Measurements from ENCODE around the gene LILRB4.
"Not testable (repeated sequence)": the region's sequence is repeated elsewhere in the genome, so short reads cannot be mapped to it uniquely, and the experiment has no call there.

Gene LILRB4

GRCh38 chr19:54694648-54695047, 31.9 kb downstream of the LILRB4 start:
- H3K36me3 ChIP-seq (ENCODE audit: insufficient read depth, low read length) = no peaks in the 10 kb centered on the region
- H3K9ac ChIP-seq (ENCODE audit: low read depth, low read length) = no peak overlapping the region
- H3K9me3 ChIP-seq (ENCODE audit: control insufficient read depth, insufficient read depth, low read length) = no peaks in the 10 kb centered on the region
- H3K4me1 ChIP-seq (ENCODE audit: insufficient read depth, low read length) = no peaks in the 10 kb centered on the region

GRCh38 chr19:54696117-54696548, 33.3 kb downstream of the LILRB4 start:
- Histone ChIP-seq H3K9me3 (ENCODE audit: control insufficient read depth, insufficient read depth, low read length) (no peaks in the 10 kb centered on the region), H3K4me1 (ENCODE audit: insufficient read depth, low read length) (no peaks in the 10 kb centered on the region), H3K9ac (ENCODE audit: low read depth, low read length) (no peak overlapping the region), H3K36me3 (ENCODE audit: insufficient read depth, low read length) (no peaks in the 10 kb centered on the region)

GRCh38 chr19:54696766-54697165, 34.0 kb downstream of the LILRB4 start:
- Histone ChIP-seq H3K9me3 (ENCODE audit: control insufficient read depth, insufficient read depth, low read length) (no peaks in the 10 kb centered on the region), H3K36me3 (ENCODE audit: insufficient read depth, low read length) (no peaks in the 10 kb centered on the region), H3K9ac (ENCODE audit: low read depth, low read length) (no peak overlapping the region), H3K4me1 (ENCODE audit: insufficient read depth, low read length) (no peaks in the 10 kb centered on the region)

- not testable (repeated sequence) for H3K9me3 ChIP-seq (ENCODE audit: control insufficient read depth, insufficient read depth, low read length); H3K36me3 ChIP-seq (ENCODE audit: insufficient read depth, low read length); H3K4me1 ChIP-seq (ENCODE audit: insufficient read depth, low read length); H3K9ac ChIP-seq (ENCODE audit: low read depth, low read length)
Observed at GRCh38 chr19:54697716-54698115, 34.9 kb downstream of the LILRB4 start.

- no peaks in the 10 kb centered on the region for H3K36me3 ChIP-seq (ENCODE audit: insufficient read depth, low read length)
- peaks cover 8% of the 10 kb centered on the region; the same call in 1 of the 2 replicates for H3K9me3 ChIP-seq (ENCODE audit: control insufficient read depth, insufficient read depth, low read length)
- H3K9ac ChIP-seq (ENCODE audit: low read depth, low read length) = no peak overlapping the region
- H3K4me1 ChIP-seq (ENCODE audit: insufficient read depth, low read length) = no peaks in the 10 kb centered on the region
Observed at GRCh38 chr19:54704928-54705327, 42.1 kb downstream of the LILRB4 start.

GRCh38 chr19:54707962-54708361, 45.2 kb downstream of the LILRB4 start:
- Histone ChIP-seq H3K36me3 (ENCODE audit: insufficient read depth, low read length) (no peaks in the 10 kb centered on the region), H3K4me1 (ENCODE audit: insufficient read depth, low read length) (no peaks in the 10 kb centered on the region), H3K9ac (ENCODE audit: low read depth, low read length) (no peak overlapping the region), H3K9me3 (ENCODE audit: control insufficient read depth, insufficient read depth, low read length) (peaks cover 8% of the 10 kb centered on the region; the same call in 1 of the 2 replicates)

GRCh38 chr19:54708781-54709180, 46.0 kb downstream of the LILRB4 start:
- H3K4me1 ChIP-seq (ENCODE audit: insufficient read depth, low read length) = no peaks in the 10 kb centered on the region
- H3K9ac ChIP-seq (ENCODE audit: low read depth, low read length) = no peak overlapping the region
- no peaks in the 10 kb centered on the region for H3K36me3 ChIP-seq (ENCODE audit: insufficient read depth, low read length)
- H3K9me3 ChIP-seq (ENCODE audit: control insufficient read depth, insufficient read depth, low read length) = peaks cover 6% of the 10 kb centered on the region; the same call in 1 of the 2 replicates

- no peak overlapping the region for H3K9ac ChIP-seq (ENCODE audit: low read depth, low read length)
- no peaks in the 10 kb centered on the region for H3K36me3 ChIP-seq (ENCODE audit: insufficient read depth, low read length)
- no peaks in the 10 kb centered on the region; the same call in 1 of the 2 replicates for H3K9me3 ChIP-seq (ENCODE audit: control insufficient read depth, insufficient read depth, low read length)
- no peaks in the 10 kb centered on the region for H3K4me1 ChIP-seq (ENCODE audit: insufficient read depth, low read length)
Observed at GRCh38 chr19:54709212-54709948, 46.6 kb downstream of the LILRB4 start.

- H3K9me3 ChIP-seq (ENCODE audit: control insufficient read depth, insufficient read depth, low read length); H3K9ac ChIP-seq (ENCODE audit: low read depth, low read length); H3K4me1 ChIP-seq (ENCODE audit: insufficient read depth, low read length); H3K36me3 ChIP-seq (ENCODE audit: insufficient read depth, low read length): not testable (repeated sequence)
Observed at GRCh38 chr19:54709956-54710355, 47.2 kb downstream of the LILRB4 start.

Data from ES-I3 (cell line).